Left renal cortex interstitium (tissue), 4 donors: ENCODE data around the gene NXPH4. TPM values are rescaled to one million over a fixed set of nuclear protein-coding genes. Genes with fewer than 3 reads are reported as not detected.
A peak's percentile ranks its signal among the peaks of the same experiment; 100 is the strongest.

Source experiments
- DNase-seq, 4 donors: peaks; one replicate each; pipeline ENCODE4 v3.0.0-alpha.2; 2013; ENCODE audit warnings: low read depth in 4 of 4, low spot score in 2 of 4, missing footprints in 1 of 4
- polyA plus RNA-seq, 4 donors: library from polyadenylated mRNA; unstranded; fragments of 120-200 nt; gene quantifications; one replicate each; pipeline ENCODE4 v1.2.1, GENCODE V29; 2013; ENCODE audit not compliant: insufficient read length in 4 of 4

NXPH4 gene
- polyA plus RNA-seq, 4 donors, result 2.2 to 6.3 (median 5.2) TPM

- peak; percentile 79 to 94 (median 85) for DNase-seq
Measured at GRCh38 chr12:57229634-57230380, 13.2 kb downstream of the NXPH4 start, which contains the start of gene SHMT2. Gene SHMT2 (plus strand): TSS chr12:57229711. CDS start chr12:57229779, 68 bp downstream.

GRCh38 chr12:57230381-57231155, 14.0 kb downstream of the NXPH4 start:
- DNase-seq, result no peak

- DNase-seq, result no peak
Measured at GRCh38 chr12:57231276-57232021, 14.9 kb downstream of the NXPH4 start.

GRCh38 chr12:57232156-57232756, 15.7 kb downstream of the NXPH4 start:
- no peak for DNase-seq

- no peak for DNase-seq
Measured at GRCh38 chr12:57233357-57234232, 17.0 kb downstream of the NXPH4 start.

GRCh38 chr12:57234233-57234570, 17.6 kb downstream of the NXPH4 start:
- DNase-seq, result no peak

GRCh38 chr12:57234571-57235016, 18.0 kb downstream of the NXPH4 start:
- DNase-seq, result no peak

- DNase-seq, result no peak
Measured at GRCh38 chr12:57235017-57235727, 18.6 kb downstream of the NXPH4 start.

GRCh38 chr12:57235728-57236131, 19.1 kb downstream of the NXPH4 start:
- DNase-seq, result no peak

- DNase-seq, result no peak
Measured at GRCh38 chr12:57236201-57236924, 19.8 kb downstream of the NXPH4 start.

- no peak for DNase-seq
Measured at GRCh38 chr12:57236925-57237595, 20.5 kb downstream of the NXPH4 start.

- no peak for DNase-seq
Measured at GRCh38 chr12:57237596-57237931, 21.0 kb downstream of the NXPH4 start.

GRCh38 chr12:57237932-57238853, 21.6 kb downstream of the NXPH4 start:
- DNase-seq, result no peak

- peak in 1 of 4 donors; percentile 67 for DNase-seq
Measured at GRCh38 chr12:57238854-57239554, 22.4 kb downstream of the NXPH4 start.

- no peak for DNase-seq
Measured at GRCh38 chr12:57239587-57240065, 23.0 kb downstream of the NXPH4 start.
